ENCODE results near the gene ST8SIA6.

DNA sequence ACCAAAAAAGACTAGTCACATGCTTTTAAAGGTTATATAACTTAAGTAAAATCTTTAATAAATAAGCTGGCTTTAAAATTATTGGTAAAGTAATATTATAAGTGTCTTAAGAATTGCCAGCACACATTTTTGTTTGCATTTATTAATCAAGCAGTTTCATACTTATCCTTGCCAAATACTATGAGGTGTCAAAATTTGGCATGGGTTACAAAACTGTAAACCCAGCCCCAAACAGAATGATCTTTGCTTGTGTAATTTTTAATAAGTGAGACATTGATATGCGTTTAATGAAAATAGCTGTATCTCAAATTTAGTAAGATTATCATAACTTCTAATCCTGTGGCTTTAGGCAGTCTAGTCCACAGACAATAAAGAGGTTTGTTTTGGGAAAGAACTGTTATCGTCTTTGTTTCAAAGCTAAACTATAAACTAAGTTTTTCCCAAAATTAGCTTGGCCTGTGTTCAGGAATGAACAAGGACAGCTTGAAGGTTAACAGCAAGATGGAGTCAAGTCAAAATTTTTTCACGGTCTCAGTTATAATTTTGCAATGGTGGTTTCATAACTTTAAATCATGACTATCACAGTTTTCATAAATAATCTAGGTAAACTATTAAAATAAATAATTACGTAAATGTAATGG, 72.8 kb downstream of the ST8SIA6 start:
- TF ChIP-seq, protein P1, sequence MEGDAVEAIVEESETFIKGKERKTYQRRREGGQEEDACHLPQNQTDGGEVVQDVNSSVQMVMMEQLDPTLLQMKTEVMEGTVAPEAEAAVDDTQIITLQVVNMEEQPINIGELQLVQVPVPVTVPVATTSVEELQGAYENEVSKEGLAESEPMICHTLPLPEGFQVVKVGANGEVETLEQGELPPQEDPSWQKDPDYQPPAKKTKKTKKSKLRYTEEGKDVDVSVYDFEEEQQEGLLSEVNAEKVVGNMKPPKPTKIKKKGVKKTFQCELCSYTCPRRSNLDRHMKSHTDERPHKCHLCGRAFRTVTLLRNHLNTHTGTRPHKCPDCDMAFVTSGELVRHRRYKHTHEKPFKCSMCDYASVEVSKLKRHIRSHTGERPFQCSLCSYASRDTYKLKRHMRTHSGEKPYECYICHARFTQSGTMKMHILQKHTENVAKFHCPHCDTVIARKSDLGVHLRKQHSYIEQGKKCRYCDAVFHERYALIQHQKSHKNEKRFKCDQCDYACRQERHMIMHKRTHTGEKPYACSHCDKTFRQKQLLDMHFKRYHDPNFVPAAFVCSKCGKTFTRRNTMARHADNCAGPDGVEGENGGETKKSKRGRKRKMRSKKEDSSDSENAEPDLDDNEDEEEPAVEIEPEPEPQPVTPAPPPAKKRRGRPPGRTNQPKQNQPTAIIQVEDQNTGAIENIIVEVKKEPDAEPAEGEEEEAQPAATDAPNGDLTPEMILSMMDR (IDR thresholded peaks at IDR 0.05; ENCODE audit: low read length), result no peak
- TF ChIP-seq EZH2 (optimal IDR thresholded peaks at IDR 0.05; ENCODE audit: low read depth, low read length) (no peak), EZH2phosphoT487 (IDR thresholded peaks at IDR 0.05; ENCODE audit: low read length) (no peak)

All from MM.1S (cell line).